HG03139 (cell line): ENCODE data around the gene ABCD1.
"Not testable (repeated sequence)": the region's sequence is repeated elsewhere in the genome, so short reads cannot be mapped to it uniquely, and the experiment has no call there.

ENCODE experiments used
- ATAC-seq: cut with Tn5 transposase; IDR thresholded peaks from one replicate; pipeline ENCODE4 v1.9.1; 2021; ENCODE audit not compliant: unreplicated experiment

The ABCD1 gene

GRCh38 chrX:153707406-153707805, 17.2 kb upstream of the ABCD1 start:
- no peak for ATAC-seq

GRCh38 chrX:153708415-153708814, 16.2 kb upstream of the ABCD1 start:
- ATAC-seq: no peak

- ATAC-seq: no peak
These were observed 14.7 kb upstream of the ABCD1 start for GRCh38 chrX:153709726-153710674.

- ATAC-seq: no peak
These were observed 10.4 kb upstream of the ABCD1 start for GRCh38 chrX:153714256-153714655.

- ATAC-seq: no peak
These were observed 7.2 kb upstream of the ABCD1 start for GRCh38 chrX:153717445-153717844.

- no peak for ATAC-seq
These were observed 5.4 kb upstream of the ABCD1 start for GRCh38 chrX:153719238-153719637.

- ATAC-seq: no peak
These were observed 5.0 kb upstream of the ABCD1 start for GRCh38 chrX:153719701-153720100.

GRCh38 chrX:153722704-153723350, 1.8 kb upstream of the ABCD1 start:
- no peak for ATAC-seq

- ATAC-seq: peak; percentile 29
These were observed 1.1 kb upstream of the ABCD1 start for GRCh38 chrX:153723351-153724251.

GRCh38 chrX:153725039-153725831, 579 bp downstream of the ABCD1 start:
- ATAC-seq: no peak

GRCh38 chrX:153725832-153726285, 1.2 kb downstream of the ABCD1 start:
- ATAC-seq: no peak

- peak; percentile 47 for ATAC-seq
These were observed 1.8 kb downstream of the ABCD1 start for GRCh38 chrX:153726286-153727122.

GRCh38 chrX:153727123-153727931, 2.7 kb downstream of the ABCD1 start:
- no peak for ATAC-seq

- ATAC-seq: no peak
These were observed 3.4 kb downstream of the ABCD1 start for GRCh38 chrX:153728095-153728494.

GRCh38 chrX:153728951-153729631, 4.4 kb downstream of the ABCD1 start:
- no peak for ATAC-seq

- ATAC-seq: not testable (repeated sequence)
These were observed 5.5 kb downstream of the ABCD1 start for GRCh38 chrX:153730115-153730514.

- no peak for ATAC-seq
These were observed 6.6 kb downstream of the ABCD1 start for GRCh38 chrX:153731117-153731844.
